Measurements from ENCODE around the gene AMPD2.

Gene AMPD2

DNA sequence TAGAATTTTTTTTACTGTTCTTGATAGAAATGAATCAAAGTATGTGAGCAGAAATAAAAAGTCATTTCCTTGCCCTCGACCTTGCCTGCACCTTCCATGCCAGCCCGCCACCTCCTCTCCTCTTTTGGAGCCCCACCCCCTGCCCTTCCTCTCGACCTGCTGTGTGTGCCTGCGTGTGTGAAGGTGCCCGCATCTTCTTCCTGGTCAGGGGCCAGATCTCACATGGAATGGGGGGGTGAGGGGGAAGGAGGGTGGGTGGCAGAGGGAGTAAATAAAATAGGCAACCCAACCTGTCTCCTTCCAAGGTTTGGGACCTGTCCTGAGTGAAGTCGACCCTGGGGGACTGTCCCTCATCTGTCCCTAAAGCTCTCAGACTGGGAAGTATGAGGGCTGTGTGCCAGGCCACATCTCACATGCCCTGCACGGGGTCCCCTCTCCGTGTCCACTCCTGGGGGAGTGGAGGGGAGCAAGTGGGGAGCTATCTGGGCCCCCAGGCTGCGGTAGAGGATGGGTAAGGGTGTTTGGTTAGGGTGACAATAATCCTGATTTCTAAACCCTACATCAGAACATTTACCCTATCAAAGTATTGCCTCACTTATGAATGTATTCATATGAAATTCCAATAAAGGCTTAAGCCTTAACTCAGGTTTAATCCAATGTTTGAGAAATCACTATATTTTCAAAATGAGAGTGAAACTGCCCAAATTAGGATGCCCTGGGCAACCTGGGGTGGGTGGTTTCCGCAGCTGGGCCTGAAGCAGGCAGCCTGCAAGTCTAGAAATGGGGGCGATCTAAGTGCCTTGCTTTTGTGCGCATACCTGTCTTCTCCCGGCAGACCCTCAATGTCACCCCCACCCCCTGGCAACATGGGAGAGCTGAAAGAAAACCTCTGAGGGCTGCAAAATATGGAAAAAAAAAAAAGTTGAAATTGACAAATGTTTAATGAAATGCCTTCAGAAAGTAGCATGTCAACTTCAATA lies 15.4 kb downstream of the AMPD2 start:
- no peak for DNase-seq
- Mint-ChIP-seq H3K27me3 (ENCODE audit: low read depth, poor library complexity) (peaks cover 3% of the 10 kb centered on the region), H3K4me3 (no peak overlapping the region), H3K27ac (no peak overlapping the region), H3K36me3 (ENCODE audit: low read depth) (peaks cover 13% of the 10 kb centered on the region), H3K4me1 (peaks cover 21% of the 10 kb centered on the region), H3K9me3 (no peaks in the 10 kb centered on the region)
- TF ChIP-seq, protein P1, sequence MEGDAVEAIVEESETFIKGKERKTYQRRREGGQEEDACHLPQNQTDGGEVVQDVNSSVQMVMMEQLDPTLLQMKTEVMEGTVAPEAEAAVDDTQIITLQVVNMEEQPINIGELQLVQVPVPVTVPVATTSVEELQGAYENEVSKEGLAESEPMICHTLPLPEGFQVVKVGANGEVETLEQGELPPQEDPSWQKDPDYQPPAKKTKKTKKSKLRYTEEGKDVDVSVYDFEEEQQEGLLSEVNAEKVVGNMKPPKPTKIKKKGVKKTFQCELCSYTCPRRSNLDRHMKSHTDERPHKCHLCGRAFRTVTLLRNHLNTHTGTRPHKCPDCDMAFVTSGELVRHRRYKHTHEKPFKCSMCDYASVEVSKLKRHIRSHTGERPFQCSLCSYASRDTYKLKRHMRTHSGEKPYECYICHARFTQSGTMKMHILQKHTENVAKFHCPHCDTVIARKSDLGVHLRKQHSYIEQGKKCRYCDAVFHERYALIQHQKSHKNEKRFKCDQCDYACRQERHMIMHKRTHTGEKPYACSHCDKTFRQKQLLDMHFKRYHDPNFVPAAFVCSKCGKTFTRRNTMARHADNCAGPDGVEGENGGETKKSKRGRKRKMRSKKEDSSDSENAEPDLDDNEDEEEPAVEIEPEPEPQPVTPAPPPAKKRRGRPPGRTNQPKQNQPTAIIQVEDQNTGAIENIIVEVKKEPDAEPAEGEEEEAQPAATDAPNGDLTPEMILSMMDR (IDR thresholded peaks at IDR 0.05): no peak

DNA sequence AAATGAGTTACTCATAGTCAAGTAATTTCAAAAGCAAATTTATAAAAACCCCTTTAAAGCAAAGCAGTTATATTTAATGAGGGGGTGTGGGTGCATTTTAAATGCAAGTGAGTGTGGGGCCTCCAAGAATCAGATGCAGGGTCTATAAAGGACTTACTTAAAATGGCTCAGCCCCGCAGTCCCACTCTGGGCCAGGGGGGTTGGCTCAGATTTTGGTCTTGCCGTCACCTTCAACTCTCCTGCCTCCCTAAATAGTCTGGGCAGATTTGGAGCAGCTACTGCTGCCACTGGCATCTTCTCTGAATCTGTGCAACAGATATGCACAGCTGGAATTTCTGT lies 16.2 kb downstream of the AMPD2 start:
- Mint-ChIP-seq H3K9me3 (no peaks in the 10 kb centered on the region), H3K36me3 (ENCODE audit: low read depth) (peaks cover 11% of the 10 kb centered on the region), H3K27ac (no peak overlapping the region), H3K4me1 (peaks cover 23% of the 10 kb centered on the region), H3K27me3 (ENCODE audit: low read depth, poor library complexity) (peaks cover 3% of the 10 kb centered on the region), H3K4me3 (no peak overlapping the region)
- no peak for DNase-seq
- TF ChIP-seq, protein P1 (IDR thresholded peaks at IDR 0.05): no peak

DNA sequence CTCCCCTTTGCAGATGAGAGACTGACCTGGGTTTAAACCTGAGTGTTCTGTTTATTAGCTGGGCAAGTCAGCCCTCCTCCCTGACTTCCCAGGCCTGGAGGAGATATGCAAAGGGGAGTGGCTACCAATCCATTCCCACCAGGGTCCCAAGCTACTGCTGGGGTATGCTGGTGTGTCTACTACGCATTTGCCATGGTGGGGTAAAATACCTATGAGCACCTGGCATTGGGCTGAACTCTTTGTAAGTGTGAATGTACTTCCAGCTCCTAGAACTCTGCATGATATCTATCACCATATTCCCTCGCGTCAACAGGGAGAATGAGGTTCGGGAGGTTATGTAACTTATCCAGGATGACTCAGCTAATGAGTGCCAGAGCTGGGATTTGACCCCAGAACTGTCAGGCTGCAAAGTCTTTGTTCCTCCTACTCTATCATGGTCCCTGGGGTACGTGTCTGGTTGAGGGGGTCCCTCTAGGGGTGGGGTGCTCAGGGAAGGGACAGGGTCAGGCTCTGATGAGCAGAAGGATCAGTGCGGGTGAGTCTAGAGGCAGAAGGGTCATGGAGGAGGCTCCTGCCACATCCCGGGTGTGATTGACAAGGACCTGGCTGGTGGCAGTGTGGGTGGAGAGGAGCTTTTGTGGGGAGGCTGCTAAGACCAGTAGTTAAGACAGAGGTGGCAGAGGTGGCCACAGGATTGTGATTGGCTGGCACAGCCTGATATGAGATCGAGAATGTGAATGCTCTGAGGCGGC lies 16.7 kb downstream of the AMPD2 start:
- Mint-ChIP-seq H3K27ac (no peak overlapping the region), H3K4me1 (peaks cover 23% of the 10 kb centered on the region), H3K9me3 (no peaks in the 10 kb centered on the region), H3K4me3 (no peak overlapping the region), H3K27me3 (ENCODE audit: low read depth, poor library complexity) (peaks cover 8% of the 10 kb centered on the region), H3K36me3 (ENCODE audit: low read depth) (peaks cover 7% of the 10 kb centered on the region)
- TF ChIP-seq, protein P1 (IDR thresholded peaks at IDR 0.05): no peak
- DNase-seq: no peak

DNA sequence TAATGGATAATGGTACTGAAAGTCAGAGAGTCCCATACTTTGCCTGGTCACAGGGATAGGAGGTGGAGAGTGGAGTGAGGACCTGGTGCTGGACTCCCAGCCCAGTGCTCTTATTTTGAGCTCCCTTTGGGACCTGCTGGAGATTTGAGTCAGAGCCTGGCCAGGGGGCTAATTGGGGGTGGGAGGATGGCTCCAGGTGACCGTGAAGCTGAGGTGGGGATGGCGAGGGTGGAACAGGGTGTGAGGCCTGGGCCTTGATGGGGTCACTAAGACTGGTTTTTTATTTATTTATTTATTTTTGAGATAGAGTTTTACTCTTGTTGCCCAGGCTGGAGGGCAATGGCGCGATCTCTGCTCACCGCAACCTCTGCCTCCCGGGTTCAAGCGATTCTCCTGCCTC lies 17.8 kb downstream of the AMPD2 start:
- Mint-ChIP-seq H3K4me1 (peaks cover 17% of the 10 kb centered on the region), H3K27ac (no peak overlapping the region), H3K36me3 (ENCODE audit: low read depth) (no peaks in the 10 kb centered on the region), H3K4me3 (no peak overlapping the region), H3K27me3 (ENCODE audit: low read depth, poor library complexity) (peaks cover 13% of the 10 kb centered on the region), H3K9me3 (no peaks in the 10 kb centered on the region)
- DNase-seq: no peak
- TF ChIP-seq, protein P1 (IDR thresholded peaks at IDR 0.05): no peak

DNA sequence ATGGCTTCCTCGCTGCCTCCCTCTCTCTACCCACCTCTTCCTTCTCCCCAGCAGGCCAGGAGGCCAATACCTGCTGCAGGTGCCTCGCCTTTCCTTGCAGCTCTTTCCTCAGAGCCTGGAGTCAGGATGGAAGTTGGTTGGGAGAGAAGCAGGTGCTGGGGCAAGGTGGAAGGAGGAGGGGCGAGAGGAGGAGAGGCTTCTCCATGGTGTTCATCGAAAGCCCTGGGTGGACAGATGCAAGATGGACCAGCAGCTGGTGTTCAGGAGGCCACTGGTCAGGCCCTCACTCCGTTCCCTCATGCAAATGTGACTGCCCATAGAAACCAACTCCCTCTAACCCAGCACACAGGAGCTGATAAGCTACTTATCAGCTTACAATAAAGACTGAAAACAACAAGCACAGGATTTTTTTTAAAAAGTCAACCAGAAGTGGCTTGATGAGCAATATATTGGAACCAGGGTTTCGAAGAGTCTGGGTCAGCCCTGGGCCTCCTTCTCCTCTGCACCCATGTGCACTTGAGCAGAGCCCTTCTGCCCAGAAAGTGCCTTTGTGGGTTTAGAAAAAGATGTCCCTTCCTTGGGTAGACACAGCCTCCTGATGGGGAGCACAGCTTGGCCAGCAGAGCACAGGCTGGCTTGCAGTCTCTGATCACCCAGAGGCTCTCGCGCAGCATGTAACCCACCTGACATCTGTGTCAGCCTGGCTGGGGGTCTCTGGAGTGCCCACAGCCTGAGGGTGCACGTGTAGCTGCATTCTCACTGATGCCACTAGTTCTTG lies 19.6 kb downstream of the AMPD2 start:
- H3K36me3 Mint-ChIP-seq (ENCODE audit: low read depth): no peaks in the 10 kb centered on the region

More for the DNA sequence above, 19.6 kb downstream of the AMPD2 start:
- peaks cover 26% of the 10 kb centered on the region for H3K4me1 Mint-ChIP-seq
- H3K9me3 Mint-ChIP-seq: no peaks in the 10 kb centered on the region
- H3K27ac Mint-ChIP-seq: no peak overlapping the region
- peaks cover 21% of the 10 kb centered on the region for H3K27me3 Mint-ChIP-seq (ENCODE audit: low read depth, poor library complexity)
- H3K4me3 Mint-ChIP-seq: no peak overlapping the region
- DNase-seq: no peak
- TF ChIP-seq, protein P1 (IDR thresholded peaks at IDR 0.05): no peak

Data from nephron progenitor cell (in vitro differentiated cells).